GM19324 (cell line): ENCODE measurements around the gene FOXO3.

Source experiments
- ATAC-seq: cut with Tn5 transposase; IDR thresholded peaks from one replicate; pipeline ENCODE4 v1.9.1; 2021; ENCODE audit warnings: mild to moderate bottlenecking, moderate library complexity; ENCODE audit not compliant: unreplicated experiment, low FRiP score

Gene FOXO3

GRCh38 chr6:108727966-108728730 lies 167.4 kb downstream of the FOXO3 start:
- no peak for ATAC-seq

GRCh38 chr6:108728826-108729225 lies 168.1 kb downstream of the FOXO3 start:
- no peak for ATAC-seq

- ATAC-seq, result no peak
Measured at GRCh38 chr6:108730635-108731515, 170.2 kb downstream of the FOXO3 start.

GRCh38 chr6:108732091-108732870 lies 171.6 kb downstream of the FOXO3 start:
- no peak for ATAC-seq

GRCh38 chr6:108733051-108733450 lies 172.3 kb downstream of the FOXO3 start:
- no peak for ATAC-seq

GRCh38 chr6:108733706-108734265 lies 173.1 kb downstream of the FOXO3 start:
- no peak for ATAC-seq
